Stimulated activated CD8-positive, alpha-beta memory T cell treated with anti-CD3 and anti-CD28 coated beads, Interleukin-4, amount 100 ng/mL, for 1 hour (primary cell): ENCODE measurements around the gene AFG1L.
A peak's percentile ranks its signal among the peaks of the same experiment; 100 is the strongest.
"Not testable (repeated sequence)": the region's sequence is repeated elsewhere in the genome, so short reads cannot be mapped to it uniquely, and the experiment has no call there.

ENCODE experiments used
- DNase-seq, 2 donors: peaks; one replicate each; pipeline ENCODE4 v3.0.0-alpha.2; 2020; ENCODE audit warnings: low read depth in 2 of 2, low spot score in 1 of 2

AFG1L gene

GRCh38 chr6:108550256-108550655 lies 255.4 kb downstream of the AFG1L start:
- no peak for DNase-seq

- no peak for DNase-seq
Measured at GRCh38 chr6:108555399-108556052, 260.7 kb downstream of the AFG1L start.

- DNase-seq: no peak
Measured at GRCh38 chr6:108556250-108556649, 261.4 kb downstream of the AFG1L start.

DNA sequence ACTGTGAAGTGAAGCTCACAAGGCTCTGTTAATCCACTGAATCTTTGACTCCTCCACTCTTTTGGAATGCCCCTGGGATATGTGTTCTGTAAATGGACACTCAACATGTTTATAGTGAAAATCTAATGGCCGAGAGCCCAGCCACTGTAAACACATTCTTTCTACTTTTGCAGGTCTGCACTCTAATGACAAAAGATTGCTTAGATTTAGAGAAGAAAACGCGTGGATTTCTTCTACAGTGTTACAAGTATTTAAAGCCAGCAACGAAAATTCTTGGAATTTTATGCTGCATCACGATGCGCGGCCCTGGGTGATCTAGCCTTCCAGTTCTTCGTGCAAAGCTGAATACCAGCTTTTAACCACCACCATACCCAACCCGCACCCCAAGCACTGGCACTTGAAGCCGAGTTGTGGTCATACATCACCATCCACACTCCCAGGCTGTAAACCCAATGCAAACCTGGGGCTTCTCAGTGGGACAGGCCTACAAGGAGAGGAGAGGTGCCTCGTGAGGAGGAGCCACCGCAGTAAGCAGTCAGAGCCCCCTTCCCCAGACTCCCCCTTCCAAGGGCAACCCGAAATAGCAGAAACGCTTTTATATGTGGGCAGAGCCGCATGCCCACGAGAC lies 262.1 kb downstream of the AFG1L start:
- no peak for DNase-seq

- DNase-seq: peak; percentile 48 to 65
Measured at GRCh38 chr6:108557494-108558371, 262.9 kb downstream of the AFG1L start.

DNA sequence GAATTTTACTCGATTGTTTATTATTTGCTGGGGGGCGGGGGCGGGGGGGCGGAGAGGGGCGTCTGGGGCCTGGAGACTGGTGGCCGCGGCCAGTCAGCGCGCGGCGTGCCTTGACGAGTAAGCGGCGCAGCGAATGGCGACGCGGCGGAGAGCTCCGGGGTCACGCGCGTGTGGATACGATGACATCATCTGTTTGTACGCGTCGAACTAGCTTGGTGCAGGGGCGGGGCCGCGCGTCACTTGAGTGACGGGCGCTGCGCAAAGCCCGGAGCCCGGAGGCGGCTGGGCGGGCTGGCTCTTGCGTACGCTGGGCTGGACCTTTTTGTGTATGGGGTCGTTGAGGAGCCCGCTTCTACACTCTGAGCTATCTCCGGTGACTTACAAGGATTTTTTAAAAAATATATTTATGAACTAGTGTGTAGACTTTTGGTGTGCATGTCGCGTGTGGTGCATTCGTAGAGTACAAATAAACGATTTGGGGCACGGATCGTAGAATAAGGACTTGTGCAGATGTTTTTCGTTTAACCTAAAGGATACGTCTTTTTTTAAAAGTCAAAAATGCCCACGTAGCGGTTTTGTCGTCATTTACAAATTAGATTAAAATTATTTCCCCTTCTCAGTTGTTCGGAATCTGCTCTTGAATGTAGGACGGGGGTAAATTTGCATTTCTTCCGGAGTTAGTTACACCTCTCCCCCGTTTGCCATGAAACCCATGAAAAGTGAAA lies 263.7 kb downstream of the AFG1L start:
- peak; percentile 92 for DNase-seq

- peak; percentile 66 to 77 for DNase-seq
Measured at GRCh38 chr6:108559097-108559883, 264.4 kb downstream of the AFG1L start.

DNA sequence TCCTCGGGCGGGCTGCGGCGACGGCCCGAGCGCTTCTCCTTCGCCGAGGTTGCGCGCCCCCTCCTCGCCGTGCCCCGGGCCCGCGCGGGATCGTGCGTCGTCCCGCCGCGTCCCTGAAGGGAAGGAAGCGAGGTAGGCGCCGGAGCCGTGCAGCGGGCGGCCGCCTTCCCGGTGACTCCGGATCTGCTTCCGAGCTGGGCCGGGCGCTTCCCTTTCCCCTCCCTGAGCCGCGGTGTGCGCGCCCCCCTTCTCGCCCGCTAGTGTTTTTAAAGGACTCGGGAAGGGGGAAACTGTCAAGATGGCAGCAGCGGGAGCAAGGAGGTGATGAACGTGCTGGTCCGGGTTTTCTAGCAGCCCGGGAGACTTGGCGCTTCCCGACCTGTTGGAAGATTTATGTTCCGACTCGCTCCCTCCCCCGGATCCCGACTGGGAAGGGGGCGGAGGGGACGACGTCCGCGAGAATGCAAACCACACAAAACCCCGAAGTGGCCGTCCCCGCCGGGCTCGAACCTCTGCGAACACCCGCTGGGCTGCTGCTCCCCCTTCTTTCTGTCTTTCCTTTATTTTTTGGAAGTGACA lies 265.1 kb downstream of the AFG1L start:
- no peak for DNase-seq

- DNase-seq: peak; percentile 43 to 44
Measured at GRCh38 chr6:108560463-108561308, 265.8 kb downstream of the AFG1L start, which contains the start of gene FOXO3. TSS of gene FOXO3 (plus strand) at chr6:108560917. CDS start at chr6:108561209, 292 bp downstream.

- DNase-seq: not testable (repeated sequence)
Measured at GRCh38 chr6:108561309-108561647, 266.4 kb downstream of the AFG1L start.

GRCh38 chr6:108561742-108562502 lies 267.1 kb downstream of the AFG1L start:
- DNase-seq: no peak

- DNase-seq: no peak
Measured at GRCh38 chr6:108562503-108562993, 267.7 kb downstream of the AFG1L start.

DNA sequence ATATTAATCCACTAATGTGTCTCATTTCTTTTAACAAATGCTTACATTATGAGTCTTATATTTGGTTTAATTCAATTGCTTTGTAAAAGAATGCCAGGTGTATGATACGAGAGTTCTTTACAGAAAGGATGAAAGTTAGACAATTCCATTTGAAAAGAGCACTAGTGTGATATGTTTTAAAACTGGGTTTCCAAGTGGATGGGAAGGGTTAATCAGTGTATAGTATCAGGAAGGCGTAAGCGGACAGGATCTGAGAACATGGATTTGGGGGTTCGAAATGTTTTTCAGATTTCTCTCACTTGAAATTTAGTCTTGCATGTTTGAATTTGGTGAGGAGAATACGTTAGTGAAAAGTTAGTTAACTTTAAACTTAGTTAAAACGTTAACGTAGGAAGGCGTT lies 268.4 kb downstream of the AFG1L start:
- DNase-seq: no peak

GRCh38 chr6:108564178-108564577 lies 269.3 kb downstream of the AFG1L start:
- DNase-seq: no peak

DNA sequence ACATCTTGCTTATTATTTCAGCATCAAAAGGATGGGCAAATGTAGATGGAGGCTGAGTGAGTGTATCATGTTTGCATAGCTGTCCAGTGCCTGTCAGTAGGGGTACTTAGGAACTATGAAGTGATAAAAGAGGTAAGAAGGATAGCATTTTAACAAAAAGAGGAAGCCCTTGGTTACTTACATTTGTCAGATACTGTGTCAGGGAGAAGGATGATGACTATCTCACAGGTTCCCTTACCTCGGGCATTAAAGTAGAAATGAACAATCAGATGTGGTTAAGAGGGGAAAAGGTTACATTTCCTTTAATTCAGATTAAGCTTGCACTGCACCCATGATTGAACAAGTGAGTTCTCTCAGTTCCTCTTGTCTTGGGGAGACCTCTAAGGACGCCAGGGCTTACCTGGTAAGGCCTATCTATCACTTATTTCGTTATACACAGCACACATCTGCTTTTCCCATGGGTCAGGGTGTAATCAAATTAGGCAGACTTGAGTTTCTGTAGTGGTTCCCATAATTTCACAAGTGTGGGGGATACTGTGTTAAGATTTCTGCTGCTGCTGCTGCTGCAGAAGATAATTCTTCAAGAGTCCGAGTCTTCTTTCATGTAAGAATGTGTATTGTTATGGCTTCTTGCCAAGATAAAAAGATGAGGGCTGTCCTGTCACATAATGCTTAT lies 270.4 kb downstream of the AFG1L start:
- no peak for DNase-seq

GRCh38 chr6:108565893-108566292 lies 271.0 kb downstream of the AFG1L start:
- DNase-seq: no peak

DNA sequence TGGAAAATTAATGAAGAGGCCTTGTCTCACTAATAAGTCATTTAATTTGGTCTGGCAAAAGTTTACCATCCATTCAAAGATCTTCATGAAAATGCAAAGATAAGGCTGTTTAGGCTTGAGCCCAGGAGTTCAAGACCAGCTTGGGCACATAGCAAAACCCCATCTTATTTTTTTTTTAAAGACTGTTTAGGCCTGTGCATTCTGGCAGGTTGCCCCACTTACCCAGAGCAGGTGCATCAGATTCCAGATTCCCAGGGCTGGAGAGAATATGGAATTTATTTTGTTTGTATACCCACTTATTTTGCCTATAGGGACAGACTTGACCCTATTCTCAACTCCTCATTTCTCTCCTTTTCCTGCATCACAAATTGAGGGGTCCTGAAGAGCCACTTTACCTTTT lies 271.6 kb downstream of the AFG1L start:
- DNase-seq: no peak

GRCh38 chr6:108568101-108568500 lies 273.2 kb downstream of the AFG1L start:
- no peak for DNase-seq
